GM04503 (cell line): ENCODE measurements around the gene AARS2.
"Not testable (repeated sequence)": the region's sequence is repeated elsewhere in the genome, so short reads cannot be mapped to it uniquely, and the experiment has no call there.

ENCODE experiments used
- DNase-seq: peaks from one replicate; pipeline ENCODE4 v3.0.0-alpha.2; 2012; ENCODE audit warnings: low read depth

The AARS2 gene

GRCh38 chr6:44312901-44313788, at the start of gene AARS2:
Gene AARS2 (minus strand): TSS chr6:44313347. CDS start chr6:44313323, 24 bp downstream.
- peak; percentile 31 for DNase-seq

- DNase-seq = no peak
Measured at GRCh38 chr6:44361947-44362346, 48.8 kb upstream of the AARS2 start.

GRCh38 chr6:44359973-44360372, 46.8 kb upstream of the AARS2 start:
- DNase-seq = no peak

GRCh38 chr6:44356487-44356886, 43.3 kb upstream of the AARS2 start:
- no peak for DNase-seq

GRCh38 chr6:44355640-44356039, 42.5 kb upstream of the AARS2 start:
- DNase-seq = no peak

- no peak for DNase-seq
Measured at GRCh38 chr6:44353336-44353735, 40.2 kb upstream of the AARS2 start.

GRCh38 chr6:44352259-44352658, 39.1 kb upstream of the AARS2 start:
- DNase-seq = no peak

- DNase-seq = not testable (repeated sequence)
Measured at GRCh38 chr6:44350650-44350994, 37.5 kb upstream of the AARS2 start.

- no peak for DNase-seq
Measured at GRCh38 chr6:44349904-44350649, 36.9 kb upstream of the AARS2 start.

- DNase-seq = not testable (repeated sequence)
Measured at GRCh38 chr6:44346818-44347217, 33.7 kb upstream of the AARS2 start.

GRCh38 chr6:44342489-44342888, 29.3 kb upstream of the AARS2 start, which contains the start of gene SPATS1:
Gene SPATS1 (plus strand): TSS chr6:44342650. CDS start chr6:44343096, 446 bp downstream.
- DNase-seq = no peak

GRCh38 chr6:44342052-44342451, 28.9 kb upstream of the AARS2 start:
- no peak for DNase-seq

GRCh38 chr6:44341095-44341890, 28.1 kb upstream of the AARS2 start:
- no peak for DNase-seq

GRCh38 chr6:44339763-44340625, 26.8 kb upstream of the AARS2 start:
- no peak for DNase-seq

GRCh38 chr6:44339301-44339700, 26.2 kb upstream of the AARS2 start:
- no peak for DNase-seq

GRCh38 chr6:44338228-44339122, 25.3 kb upstream of the AARS2 start:
- DNase-seq = no peak

GRCh38 chr6:44335631-44336030, 22.5 kb upstream of the AARS2 start:
- no peak for DNase-seq

GRCh38 chr6:44333942-44334341, 20.8 kb upstream of the AARS2 start:
- no peak for DNase-seq

- no peak for DNase-seq
Measured at GRCh38 chr6:44333273-44333919, 20.2 kb upstream of the AARS2 start.

GRCh38 chr6:44332585-44332984, 19.4 kb upstream of the AARS2 start:
- DNase-seq = no peak
